Cardiac atrium fibroblast (primary cell): ENCODE data around the gene AADACL4. TPM values are rescaled to one million over a fixed set of nuclear protein-coding genes. Genes with fewer than 3 reads are reported as not detected.

Experiments
- total RNA-seq: library from RNA; depleted of rRNA; stranded (reverse); fragments of >200 nt; gene quantifications from 2 replicates; pipeline ENCODE4 v1.2.3, GENCODE V29; 2015

AADACL4 gene
- not detected in 2 replicates for total RNA-seq

DNA sequence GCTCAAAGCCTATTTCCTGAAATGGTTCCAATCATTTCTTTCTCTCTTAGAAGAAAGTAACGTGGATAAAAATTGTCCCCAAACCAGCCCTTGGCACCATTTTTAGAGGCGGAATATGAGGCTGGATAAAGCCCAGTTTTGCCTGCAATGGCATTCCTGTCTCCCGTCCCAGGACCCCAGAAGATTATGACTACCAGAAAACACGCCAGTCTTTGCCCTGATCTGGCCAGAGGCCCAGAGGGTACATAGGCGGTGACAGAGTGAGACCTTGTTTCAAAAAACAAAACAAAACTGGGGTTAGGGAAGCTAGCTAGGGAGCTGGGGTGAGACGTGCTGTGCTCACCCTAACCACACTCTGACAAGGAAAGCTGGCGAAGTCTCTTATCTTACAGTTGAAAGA, at the start of gene AADACL4:
Gene AADACL4, plus strand, starts transcription at position 301 of the 400 bp plus-strand sequence. CDS start 462 bp downstream, outside the sequence.

GRCh38 chr1:12617901-12618660, 25.8 kb upstream of the AADACL4 start, which contains the start of gene DHRS3:
Gene DHRS3 (minus strand): TSS chr1:12618210. CDS start chr1:12617348, 862 bp downstream.

DNA sequence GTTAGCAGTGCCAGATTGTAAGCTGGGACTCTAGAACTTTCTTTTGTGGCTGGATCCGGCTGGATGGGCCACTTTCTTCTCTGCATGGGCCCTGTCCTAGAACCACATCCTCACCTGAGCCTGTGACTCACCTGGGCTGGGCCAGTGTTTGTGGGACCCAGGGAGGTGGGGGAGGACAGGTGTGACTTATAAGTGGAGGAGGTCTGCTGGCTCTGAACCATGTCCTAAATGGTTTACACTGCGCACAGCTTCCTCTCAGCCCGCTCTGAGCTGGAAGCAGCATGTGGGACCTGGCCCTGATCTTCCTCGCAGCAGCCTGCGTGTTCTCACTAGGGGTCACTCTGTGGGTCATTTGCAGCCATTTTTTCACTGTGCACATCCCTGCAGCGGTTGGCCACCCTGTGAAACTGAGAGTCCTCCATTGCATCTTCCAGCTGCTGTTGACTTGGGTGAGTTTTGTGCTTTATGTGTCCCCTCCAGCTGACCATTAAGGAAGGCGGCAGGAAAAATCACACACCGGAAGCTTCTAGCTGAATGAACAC, 72.1 kb downstream of the AADACL4 start, which contains the start of gene AADACL3:
Gene AADACL3, plus strand, starts transcription at position 215 of the 542 bp plus-strand sequence. Its CDS starts 67 bp downstream, at position 282.

Other genes starting within 250 kb of the AADACL4 start
- gene DHRS3, start 25.9 kb upstream of the AADACL4 start, total RNA-seq = 14.3 and 18.4 TPM in 2 replicates
- not detected in 2 replicates for gene AADACL3, start 72.0 kb downstream of the AADACL4 start, total RNA-seq
- not detected in 2 replicates for gene CFAP107, start 102.1 kb downstream of the AADACL4 start, total RNA-seq
- gene PRAMEF12, start 129.7 kb downstream of the AADACL4 start, total RNA-seq = not detected in 2 replicates
- not detected in 2 replicates for gene PRAMEF1, start 147.3 kb downstream of the AADACL4 start, total RNA-seq
- not detected in 2 replicates for gene PRAMEF11, start 187.3 kb downstream of the AADACL4 start, total RNA-seq
- gene HNRNPCL1, start 204.6 kb downstream of the AADACL4 start, total RNA-seq = not detected in 2 replicates
- not detected in 2 replicates for gene PRAMEF2, start 213.0 kb downstream of the AADACL4 start, total RNA-seq
- not detected in 2 replicates for gene PRAMEF4, start 242.1 kb downstream of the AADACL4 start, total RNA-seq